Activated CD4-positive, alpha-beta memory T cell treated with anti-CD3 and anti-CD28 coated beads for 36 hours (primary cell): ENCODE data around the gene CACNA1F. TPM values are rescaled to one million over a fixed set of nuclear protein-coding genes. Genes with fewer than 3 reads are reported as not detected.

Source experiments
- CTCF ChIA-PET: fragments of 350-600 bp; sonication (Branson Sonifier 250); formaldehyde crosslinking; loops from one replicate; lab custom pipeline; 2021; ENCODE audit warnings: antibody characterized with exemption, inconsistent platforms; lab: Charles Lee
- POLR2A ChIA-PET: fragments of 350-600 bp; sonication (Branson Sonifier 250); formaldehyde crosslinking; loops from one replicate; lab custom pipeline; 2021; ENCODE audit warnings: antibody characterized with exemption; lab: Charles Lee
- DNase-seq: peaks from one replicate; pipeline ENCODE4 v3.0.0-alpha.2; 2020
- H3K27ac Mint-ChIP-seq: one replicate; pipeline ENCODE4 v1.8.0; 2021; ENCODE audit warnings: mixed read lengths
- H3K27me3 Mint-ChIP-seq: one replicate; pipeline ENCODE4 v1.8.0; 2021; ENCODE audit warnings: mixed read lengths
- H3K36me3 Mint-ChIP-seq: one replicate; pipeline ENCODE4 v1.8.0; 2021; ENCODE audit warnings: mixed read lengths
- H3K4me1 Mint-ChIP-seq: one replicate; pipeline ENCODE4 v1.8.0; 2021; ENCODE audit warnings: low read depth, mixed read lengths
- H3K4me3 Mint-ChIP-seq: one replicate; pipeline ENCODE4 v1.8.0; 2021; ENCODE audit warnings: mild to moderate bottlenecking, mixed read lengths
- H3K9me3 Mint-ChIP-seq: one replicate; pipeline ENCODE4 v1.8.0; 2021; ENCODE audit warnings: mixed read lengths
- intact Hi-C: fragments of 100-400 bp; cut with micrococcal nuclease; formaldehyde crosslinking; loops from one replicate; pipeline ENCODE4 v1.15.1; 2023
- total RNA-seq, 2 experiments: library from RNA; stranded (reverse); gene quantifications; one replicate each; pipeline ENCODE4 v1.2.3, GENCODE V29; 2021

CACNA1F gene
- total RNA-seq, 2 experiments from 2014 or later: 0.51 to 0.74 TPM

GRCh38 chrX:49221868-49222267, 11.3 kb downstream of the CACNA1F start:
- H3K4me1 Mint-ChIP-seq: peaks cover 3% of the 10 kb centered on the region
- DNase-seq: no peak
- POLR2A ChIA-PET: no interaction called here
- CTCF ChIA-PET: no interaction called here
- H3K36me3 Mint-ChIP-seq: no peaks in the 10 kb centered on the region
- no peak overlapping the region for H3K4me3 Mint-ChIP-seq
- intact Hi-C loops: no loop called here
- no peak overlapping the region for H3K27ac Mint-ChIP-seq
- H3K9me3 Mint-ChIP-seq: no peaks in the 10 kb centered on the region
- H3K27me3 Mint-ChIP-seq: peaks cover 1% of the 10 kb centered on the region

- H3K27ac Mint-ChIP-seq: no peak overlapping the region
- no peak overlapping the region for H3K4me3 Mint-ChIP-seq
- peaks cover 1% of the 10 kb centered on the region for H3K27me3 Mint-ChIP-seq
- no peak for DNase-seq
- no peaks in the 10 kb centered on the region for H3K36me3 Mint-ChIP-seq
- intact Hi-C loops: no loop called here
- POLR2A ChIA-PET: no interaction called here
- no peaks in the 10 kb centered on the region for H3K9me3 Mint-ChIP-seq
- CTCF ChIA-PET: no interaction called here
- peaks cover 3% of the 10 kb centered on the region for H3K4me1 Mint-ChIP-seq
Measured at GRCh38 chrX:49220100-49220499, 13.0 kb downstream of the CACNA1F start.

GRCh38 chrX:49214996-49215526, 18.1 kb downstream of the CACNA1F start:
- Mint-ChIP-seq H3K27me3 (no peaks in the 10 kb centered on the region), H3K36me3 (no peaks in the 10 kb centered on the region), H3K4me1 (peaks cover 3% of the 10 kb centered on the region), H3K9me3 (no peaks in the 10 kb centered on the region), H3K4me3 (no peak overlapping the region), H3K27ac (no peak overlapping the region)
- ChIA-PET POLR2A (no interaction called here), CTCF (interaction anchor here (1.0 kb wide), 1 partner anchor 23 kb away, joined by 3 read pairs; no protein-coding TSS in a partner anchor)
- intact Hi-C loops: no loop called here
- DNase-seq: no peak

- Mint-ChIP-seq H3K9me3 (no peaks in the 10 kb centered on the region), H3K4me3 (no peak overlapping the region), H3K4me1 (no peaks in the 10 kb centered on the region), H3K27me3 (no peaks in the 10 kb centered on the region), H3K27ac (no peak overlapping the region), H3K36me3 (no peaks in the 10 kb centered on the region)
- ChIA-PET POLR2A (no interaction called here), CTCF (interaction anchor here (1.0 kb wide), 1 partner anchor 22 kb away, joined by 3 read pairs; no protein-coding TSS in a partner anchor)
- intact Hi-C loops: no loop called here
- DNase-seq: no peak
Measured at GRCh38 chrX:49214416-49214815, 18.7 kb downstream of the CACNA1F start.

GRCh38 chrX:49212861-49213260, 20.3 kb downstream of the CACNA1F start:
- no peak for DNase-seq
- H3K9me3 Mint-ChIP-seq: no peaks in the 10 kb centered on the region
- POLR2A ChIA-PET: no interaction called here
- CTCF ChIA-PET: no interaction called here
- intact Hi-C loops: no loop called here
- no peak overlapping the region for H3K4me3 Mint-ChIP-seq
- no peaks in the 10 kb centered on the region for H3K4me1 Mint-ChIP-seq
- H3K27me3 Mint-ChIP-seq: no peaks in the 10 kb centered on the region
- H3K36me3 Mint-ChIP-seq: no peaks in the 10 kb centered on the region
- no peak overlapping the region for H3K27ac Mint-ChIP-seq

GRCh38 chrX:49212209-49212608, 20.9 kb downstream of the CACNA1F start:
- no peak overlapping the region for H3K27ac Mint-ChIP-seq
- intact Hi-C loops: no loop called here
- no peaks in the 10 kb centered on the region for H3K27me3 Mint-ChIP-seq
- CTCF ChIA-PET: no interaction called here
- no peak for DNase-seq
- no peak overlapping the region for H3K4me3 Mint-ChIP-seq
- POLR2A ChIA-PET: no interaction called here
- no peaks in the 10 kb centered on the region for H3K9me3 Mint-ChIP-seq
- no peaks in the 10 kb centered on the region for H3K36me3 Mint-ChIP-seq
- no peaks in the 10 kb centered on the region for H3K4me1 Mint-ChIP-seq

- no peak overlapping the region for H3K4me3 Mint-ChIP-seq
- CTCF ChIA-PET: no interaction called here
- H3K27ac Mint-ChIP-seq: no peak overlapping the region
- no peaks in the 10 kb centered on the region for H3K4me1 Mint-ChIP-seq
- H3K9me3 Mint-ChIP-seq: no peaks in the 10 kb centered on the region
- DNase-seq: no peak
- POLR2A ChIA-PET: no interaction called here
- no peaks in the 10 kb centered on the region for H3K36me3 Mint-ChIP-seq
- no peaks in the 10 kb centered on the region for H3K27me3 Mint-ChIP-seq
- intact Hi-C loops: no loop called here
Measured at GRCh38 chrX:49211074-49211473, 22.1 kb downstream of the CACNA1F start.

GRCh38 chrX:49210406-49210805, 22.7 kb downstream of the CACNA1F start:
- no peaks in the 10 kb centered on the region for H3K4me1 Mint-ChIP-seq
- DNase-seq: no peak
- no peaks in the 10 kb centered on the region for H3K9me3 Mint-ChIP-seq
- CTCF ChIA-PET: no interaction called here
- no peaks in the 10 kb centered on the region for H3K27me3 Mint-ChIP-seq
- no peak overlapping the region for H3K4me3 Mint-ChIP-seq
- POLR2A ChIA-PET: no interaction called here
- no peak overlapping the region for H3K27ac Mint-ChIP-seq
- no peaks in the 10 kb centered on the region for H3K36me3 Mint-ChIP-seq
- intact Hi-C loops: no loop called here

- POLR2A ChIA-PET: no interaction called here
- CTCF ChIA-PET: interaction anchor here (1.5 kb wide), 1 partner anchor 17 kb away, joined by 4 read pairs; no protein-coding TSS in a partner anchor
- Mint-ChIP-seq H3K36me3 (no peaks in the 10 kb centered on the region), H3K9me3 (no peaks in the 10 kb centered on the region), H3K27ac (no peak overlapping the region), H3K4me1 (no peaks in the 10 kb centered on the region), H3K4me3 (no peak overlapping the region), H3K27me3 (no peaks in the 10 kb centered on the region)
- intact Hi-C loops: no loop called here
- DNase-seq: no peak
Measured at GRCh38 chrX:49209434-49210251, 23.5 kb downstream of the CACNA1F start.

- POLR2A ChIA-PET: no interaction called here
Measured at GRCh38 chrX:49208399-49208798, 24.7 kb downstream of the CACNA1F start.

GRCh38 chrX:49206543-49206942, 26.6 kb downstream of the CACNA1F start:
- ChIA-PET POLR2A (no interaction called here), CTCF (no interaction called here)
- intact Hi-C loops: no loop called here
- H3K27me3 Mint-ChIP-seq: no peaks in the 10 kb centered on the region
- H3K9me3 Mint-ChIP-seq: no peaks in the 10 kb centered on the region
- no peak for DNase-seq
- no peaks in the 10 kb centered on the region for H3K36me3 Mint-ChIP-seq
- no peaks in the 10 kb centered on the region for H3K4me1 Mint-ChIP-seq
- no peak overlapping the region for H3K4me3 Mint-ChIP-seq
- no peak overlapping the region for H3K27ac Mint-ChIP-seq

More at GRCh38 chrX:49208399-49208798, 24.7 kb downstream of the CACNA1F start:
- CTCF ChIA-PET: interaction anchor here (0.6 to 1.5 kb wide), 2 partner anchors 16 to 45 kb away, joined by 4 to 5 read pairs; no protein-coding TSS in a partner anchor
- Mint-ChIP-seq H3K9me3 (no peaks in the 10 kb centered on the region), H3K27me3 (no peaks in the 10 kb centered on the region), H3K4me1 (no peaks in the 10 kb centered on the region), H3K27ac (no peak overlapping the region), H3K4me3 (no peak overlapping the region), H3K36me3 (no peaks in the 10 kb centered on the region)
- no peak for DNase-seq
- intact Hi-C loops: no loop called here

GRCh38 chrX:49205443-49205842, 27.7 kb downstream of the CACNA1F start:
- Mint-ChIP-seq H3K27me3 (no peaks in the 10 kb centered on the region), H3K9me3 (no peaks in the 10 kb centered on the region), H3K4me3 (no peak overlapping the region), H3K4me1 (peaks cover 2% of the 10 kb centered on the region), H3K36me3 (no peaks in the 10 kb centered on the region), H3K27ac (no peak overlapping the region)
- CTCF ChIA-PET: no interaction called here
- DNase-seq: no peak
- intact Hi-C loops: no loop called here
- POLR2A ChIA-PET: no interaction called here

GRCh38 chrX:49204709-49205108, 28.4 kb downstream of the CACNA1F start:
- no peak overlapping the region for H3K27ac Mint-ChIP-seq
- H3K4me3 Mint-ChIP-seq: no peak overlapping the region
- DNase-seq: no peak
- H3K4me1 Mint-ChIP-seq: peaks cover 2% of the 10 kb centered on the region
- ChIA-PET POLR2A (no interaction called here), CTCF (no interaction called here)
- H3K27me3 Mint-ChIP-seq: no peaks in the 10 kb centered on the region
- no peaks in the 10 kb centered on the region for H3K9me3 Mint-ChIP-seq
- intact Hi-C loops: no loop called here
- H3K36me3 Mint-ChIP-seq: no peaks in the 10 kb centered on the region
